Stimulated activated CD8-positive, alpha-beta memory T cell treated with anti-CD3 and anti-CD28 coated beads, Interleukin-4, amount 100 ng/mL, for 24 hours (primary cell): ENCODE results near the gene SLC25A28.

Experiments
- DNase-seq: peaks from one replicate; pipeline ENCODE4 v3.0.0-alpha.2; 2020; ENCODE audit warnings: low read depth

The SLC25A28 gene

DNA sequence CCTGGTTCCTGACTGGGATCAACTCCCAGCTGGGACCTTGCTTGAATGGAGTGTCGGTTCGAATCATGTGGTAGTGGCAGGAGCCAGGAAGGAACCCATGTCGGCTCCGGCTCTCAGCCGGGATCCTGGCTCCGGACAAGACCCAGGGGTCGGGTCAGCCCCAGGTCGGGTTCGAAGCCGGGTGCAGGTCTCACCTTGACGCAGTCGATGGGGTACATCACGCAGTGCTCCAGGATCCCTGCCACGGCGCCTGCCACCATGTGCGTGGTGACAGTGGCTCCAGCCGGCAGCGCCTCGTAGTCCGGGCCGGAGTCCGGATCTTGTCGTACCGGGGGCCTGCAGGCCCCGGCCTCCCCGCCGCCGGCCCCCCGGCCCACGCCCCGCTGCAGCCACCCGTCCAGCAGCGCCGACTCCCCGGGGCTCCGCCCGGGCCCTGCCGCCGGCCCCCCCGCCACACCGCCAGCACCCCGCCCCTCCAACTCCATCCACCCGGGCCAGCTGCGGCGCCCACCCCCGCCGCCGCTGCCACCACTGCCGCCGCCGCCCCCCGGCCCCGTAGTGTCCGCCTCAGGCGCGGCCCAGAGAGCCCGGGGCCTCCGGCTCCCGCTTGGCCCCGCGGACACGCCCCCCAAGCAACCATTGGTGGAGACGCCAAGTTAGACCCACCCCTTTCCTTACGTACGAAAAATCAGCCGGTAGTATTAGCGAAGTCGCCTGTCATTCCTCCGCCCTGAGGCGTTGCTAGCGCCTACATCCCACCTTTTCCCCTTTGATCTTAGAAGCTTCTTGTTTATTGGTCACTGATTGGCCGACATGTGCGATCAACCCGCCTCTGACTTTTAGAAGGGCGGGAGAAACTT, at the start of gene SLC25A28:
TSS of gene SLC25A28 (minus strand) at position 589 of the 860 bp plus-strand sequence. CDS start at position 485, 104 bp downstream.
- peak; percentile 87 for DNase-seq

DNA sequence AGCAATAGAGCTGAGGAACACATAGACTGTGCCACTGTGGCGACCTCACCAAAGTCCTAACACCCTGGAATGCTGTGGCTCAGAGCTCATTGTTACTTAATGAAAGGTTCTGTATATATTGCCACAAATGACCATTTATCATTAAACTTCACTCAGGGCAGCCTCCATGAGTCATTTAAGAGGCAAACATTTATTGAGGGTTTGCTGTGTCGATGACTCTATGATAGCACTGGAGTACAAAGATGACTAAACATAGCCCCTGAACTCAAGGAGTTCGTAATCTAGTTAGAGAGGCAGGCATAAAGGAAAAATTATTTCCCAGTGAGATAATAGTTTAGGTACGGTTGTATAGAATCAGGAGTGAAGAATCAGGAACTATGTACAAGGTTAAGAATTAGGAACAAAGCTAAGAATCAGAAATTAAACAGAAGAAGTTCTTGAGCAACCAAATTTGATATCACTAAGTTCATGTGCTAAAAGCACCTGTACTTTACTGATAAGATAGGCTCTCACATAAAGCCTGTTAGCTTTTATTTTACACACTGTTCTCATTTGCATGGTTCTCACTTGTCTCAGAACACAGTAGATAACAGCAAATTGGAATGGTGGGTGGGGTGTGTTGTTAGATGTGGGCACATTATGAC, 47.0 kb upstream of the SLC25A28 start:
- no peak for DNase-seq

GRCh38 chr10:99665304-99665703, 45.1 kb upstream of the SLC25A28 start:
- DNase-seq, result no peak

DNA sequence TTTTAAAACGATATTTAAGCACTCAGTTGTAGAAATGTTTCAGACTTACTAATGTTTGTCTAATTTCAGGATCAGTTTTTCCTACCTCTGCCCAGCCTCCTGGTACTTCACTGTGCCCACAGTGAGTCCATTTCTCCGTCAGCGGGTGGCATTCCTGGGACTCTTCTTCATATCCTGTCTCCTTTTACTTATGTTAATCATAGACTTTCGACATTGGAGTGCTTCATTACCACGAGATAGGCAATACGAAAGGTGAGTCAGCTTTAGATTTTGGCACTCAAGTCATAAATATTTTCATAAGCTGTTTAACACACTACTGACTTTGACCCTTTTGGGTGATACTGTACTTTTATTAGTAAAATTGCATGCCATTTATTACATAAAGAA, 41.1 kb upstream of the SLC25A28 start:
- DNase-seq, result no peak

GRCh38 chr10:99660662-99661376, 40.6 kb upstream of the SLC25A28 start:
- DNase-seq, result no peak

DNA sequence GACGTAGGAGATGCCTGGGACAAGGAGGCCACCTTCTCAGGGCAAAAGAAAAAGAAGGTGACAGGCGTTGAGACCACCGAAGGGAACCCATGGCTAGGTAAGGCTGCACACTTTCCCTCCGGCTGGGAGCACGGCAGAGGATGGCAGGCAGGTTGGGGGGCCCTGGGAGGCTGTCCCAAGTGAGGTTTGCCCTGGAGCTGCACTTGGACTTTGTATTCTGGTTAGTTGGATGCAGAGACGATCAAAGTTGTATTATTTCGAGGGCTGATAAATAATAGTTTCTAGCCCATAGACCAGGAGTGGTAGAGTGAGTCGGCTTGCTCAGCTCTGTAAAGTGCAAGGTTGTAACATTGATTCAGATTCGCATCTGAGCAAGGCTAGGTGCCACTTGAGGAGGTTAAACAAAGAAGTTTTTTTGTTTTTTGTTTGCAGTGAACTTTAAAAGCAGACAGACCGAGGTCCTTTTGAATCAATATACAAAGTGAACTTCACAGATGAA, 39.7 kb upstream of the SLC25A28 start:
- DNase-seq, result no peak

DNA sequence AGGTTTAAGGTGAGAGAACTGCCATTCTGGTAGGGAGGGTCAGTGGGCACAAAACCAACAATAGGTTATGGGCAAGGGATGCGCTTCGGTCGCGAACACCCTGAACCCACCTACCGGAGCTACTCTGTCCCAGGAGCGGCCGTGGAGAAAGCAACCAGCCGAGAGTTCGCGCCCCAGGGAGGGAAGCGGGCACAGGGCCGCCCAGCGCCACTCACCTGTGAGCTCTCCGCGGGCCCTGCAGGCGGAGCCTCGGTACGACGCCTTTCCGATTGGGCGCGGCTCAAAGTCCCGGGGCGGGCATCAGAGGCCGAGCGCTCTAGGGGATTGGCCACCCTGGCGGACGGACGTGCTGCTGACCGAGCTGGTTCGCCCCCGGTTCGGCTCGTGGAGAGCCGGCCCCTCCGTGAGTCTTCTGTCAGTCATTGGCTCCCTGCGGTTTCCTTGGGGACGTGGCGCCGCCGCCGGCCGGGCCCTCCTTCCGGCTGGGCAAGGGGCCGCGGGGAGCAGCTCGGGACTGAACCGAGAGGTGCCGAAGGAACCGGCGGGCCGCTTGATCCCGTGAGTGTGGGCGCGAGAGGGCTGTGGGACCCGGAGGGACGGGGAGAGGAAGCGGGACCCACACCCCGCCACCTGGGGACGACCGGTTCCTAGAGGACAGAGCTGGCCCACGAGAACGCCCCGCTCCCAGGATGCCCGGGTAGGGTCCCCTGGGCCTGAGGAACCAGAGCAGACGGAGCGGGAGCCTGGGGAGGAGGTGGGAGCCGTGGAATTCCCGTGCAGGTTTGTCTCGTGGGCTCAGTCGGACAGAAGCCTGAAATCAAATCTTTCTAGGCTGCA, 39.0 kb upstream of the SLC25A28 start, which contains the start of gene ENTPD7:
TSS of gene ENTPD7 (plus strand) at position 479 of the 837 bp plus-strand sequence. CDS start 448 bp downstream, outside the sequence.
- peak; percentile 87 for DNase-seq

DNA sequence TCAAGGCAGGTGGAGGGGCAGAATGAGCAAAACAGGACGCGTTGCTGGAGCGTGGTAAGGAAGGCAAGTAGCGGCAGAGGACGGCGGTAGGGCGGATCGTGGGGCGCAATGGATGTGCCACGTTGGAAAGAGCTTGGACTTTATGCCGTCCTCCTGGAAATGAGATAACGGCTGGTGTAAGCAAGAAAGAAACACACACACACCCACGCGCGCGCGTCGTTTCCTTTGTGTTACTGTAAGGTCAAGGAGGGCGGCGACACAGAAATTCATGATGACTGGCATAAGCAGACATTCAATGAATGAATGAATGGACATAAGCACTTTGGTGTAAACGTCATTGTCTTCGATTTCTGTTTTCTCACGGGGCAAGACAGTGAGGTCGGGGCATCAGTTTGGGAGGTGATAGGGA, 38.4 kb upstream of the SLC25A28 start:
- DNase-seq, result peak; percentile 46

- no peak for DNase-seq
Observed at GRCh38 chr10:99656199-99657064, 36.2 kb upstream of the SLC25A28 start.

DNA sequence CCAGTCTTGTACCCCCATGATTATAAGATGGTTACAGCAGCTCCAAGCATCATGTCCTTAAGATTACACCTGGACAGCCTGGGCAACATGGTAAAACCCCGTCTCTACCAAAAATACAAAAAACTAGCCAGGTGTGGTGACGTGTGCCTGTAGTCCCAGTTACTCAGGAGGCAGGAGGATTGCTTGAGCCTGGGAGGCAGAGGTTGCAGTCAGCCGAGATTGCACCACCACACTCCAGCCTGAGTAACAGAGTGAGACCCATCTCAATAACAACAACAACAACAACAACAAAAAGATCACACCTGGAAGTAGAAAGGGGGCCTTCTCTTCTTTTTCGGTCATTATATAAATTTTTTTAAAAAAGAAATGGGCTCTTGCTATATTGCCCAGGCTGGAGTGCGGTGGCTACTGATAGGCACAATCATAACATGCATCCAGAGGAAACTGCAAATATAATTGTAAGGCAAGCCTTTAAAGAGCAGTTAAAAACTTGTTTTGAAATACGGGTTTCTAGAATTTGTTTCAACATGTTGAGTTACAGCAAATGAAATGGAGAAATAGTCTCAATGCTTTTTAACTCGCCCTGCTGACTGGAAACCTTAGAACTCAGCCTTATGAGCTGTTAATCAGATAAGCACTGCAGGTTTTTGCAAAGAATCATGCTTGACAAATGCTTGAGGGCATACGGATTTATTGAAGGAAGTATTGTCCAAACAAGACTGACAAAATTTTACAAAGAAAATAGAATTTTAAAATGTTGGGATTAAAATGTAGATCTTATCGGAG, 34.3 kb upstream of the SLC25A28 start:
- no peak for DNase-seq

DNA sequence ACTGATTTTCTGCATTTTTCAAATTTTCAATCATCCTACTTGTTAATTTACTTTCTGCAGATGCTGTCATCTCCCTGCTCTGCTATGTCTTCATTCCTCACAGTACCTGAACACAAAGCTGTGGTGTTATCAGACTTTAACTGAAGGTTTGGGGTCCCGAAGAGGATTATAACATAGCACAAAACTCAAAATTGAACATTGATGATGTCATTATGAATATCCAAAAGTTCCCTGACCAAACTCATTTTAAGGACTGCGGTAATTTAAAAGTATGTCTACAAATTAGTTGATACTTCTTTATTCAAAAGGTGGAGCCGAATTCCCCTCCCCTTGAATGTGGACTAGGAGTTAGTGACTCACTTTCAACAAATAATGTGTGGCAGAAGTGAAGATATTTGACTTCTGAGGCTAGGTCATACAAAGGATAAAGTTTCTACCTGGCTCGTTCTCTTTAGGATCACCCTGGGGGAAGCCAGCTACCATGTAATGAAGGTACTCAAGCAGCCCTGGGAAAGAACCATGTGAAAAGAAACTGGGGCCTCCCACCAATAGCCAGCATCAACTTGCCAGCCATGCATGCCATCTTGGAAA, 32.7 kb upstream of the SLC25A28 start:
- DNase-seq, result no peak

DNA sequence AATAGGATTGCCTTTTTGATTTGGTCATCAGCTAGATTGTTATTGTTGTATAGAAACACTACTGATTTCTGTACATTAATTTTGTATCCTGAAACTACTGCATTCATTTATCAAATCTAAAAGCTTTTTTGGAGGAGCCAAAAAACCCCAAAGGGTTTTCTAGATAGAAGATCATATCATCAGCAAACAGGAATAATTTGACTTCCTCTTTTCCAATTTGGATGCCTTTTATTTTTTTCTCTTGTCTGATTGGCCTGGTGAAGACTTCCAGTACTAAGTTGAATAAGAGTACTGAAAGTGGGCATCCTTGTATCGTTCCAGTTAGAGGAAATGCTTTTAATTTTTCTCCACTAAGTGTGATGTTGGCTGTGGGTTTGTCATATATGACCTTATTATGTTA, 28.5 kb upstream of the SLC25A28 start:
- no peak for DNase-seq

GRCh38 chr10:99647601-99648151, 27.4 kb upstream of the SLC25A28 start:
- DNase-seq, result no peak

DNA sequence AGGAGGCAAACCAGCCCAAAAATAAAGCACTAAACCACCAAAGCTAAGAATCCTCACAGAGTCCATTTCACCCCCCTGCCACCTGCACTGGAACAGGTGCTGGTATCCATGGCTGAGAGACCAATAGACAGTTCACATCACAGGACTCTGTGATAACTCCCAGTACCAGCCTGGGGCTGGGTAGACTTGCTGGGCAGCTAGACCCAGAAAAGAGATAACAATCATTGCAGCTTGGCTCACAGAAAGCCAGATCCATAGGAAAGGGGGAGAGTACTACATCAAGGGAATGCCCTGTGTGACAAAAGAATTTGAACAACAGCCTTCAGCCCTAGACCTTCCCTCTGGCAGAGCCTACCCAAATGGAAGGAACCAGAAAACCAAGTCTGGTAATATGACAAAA, 13.6 kb upstream of the SLC25A28 start:
- no peak for DNase-seq

GRCh38 chr10:99631496-99631895, 11.3 kb upstream of the SLC25A28 start:
- no peak for DNase-seq

DNA sequence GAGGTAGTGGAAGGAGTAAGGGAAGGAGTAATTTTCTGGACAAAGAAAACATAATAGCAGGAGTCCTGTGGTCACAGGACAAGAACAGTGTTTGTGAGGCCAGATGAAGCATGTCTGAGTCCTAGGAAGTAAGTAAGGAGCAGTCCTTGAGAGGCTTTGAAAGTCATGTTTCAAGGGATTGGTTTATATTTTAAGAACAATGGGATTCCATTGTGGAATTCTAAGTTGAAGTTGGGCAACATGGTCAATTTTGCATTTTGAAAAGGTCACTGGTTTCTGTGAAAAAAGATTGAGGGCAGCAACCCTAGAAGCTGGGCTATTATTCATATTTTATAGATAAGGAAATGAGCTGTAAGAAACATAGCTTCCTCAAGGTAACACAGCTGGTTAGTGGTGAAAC, 10.8 kb upstream of the SLC25A28 start:
- no peak for DNase-seq

GRCh38 chr10:99630433-99630832, 10.2 kb upstream of the SLC25A28 start:
- no peak for DNase-seq

GRCh38 chr10:99629625-99629978, 9.4 kb upstream of the SLC25A28 start:
- DNase-seq, result no peak
